Measurements from ENCODE around the gene RAB26.
"Not testable (repeated sequence)": the region's sequence is repeated elsewhere in the genome, so short reads cannot be mapped to it uniquely, and the experiment has no call there.

The RAB26 gene

DNA sequence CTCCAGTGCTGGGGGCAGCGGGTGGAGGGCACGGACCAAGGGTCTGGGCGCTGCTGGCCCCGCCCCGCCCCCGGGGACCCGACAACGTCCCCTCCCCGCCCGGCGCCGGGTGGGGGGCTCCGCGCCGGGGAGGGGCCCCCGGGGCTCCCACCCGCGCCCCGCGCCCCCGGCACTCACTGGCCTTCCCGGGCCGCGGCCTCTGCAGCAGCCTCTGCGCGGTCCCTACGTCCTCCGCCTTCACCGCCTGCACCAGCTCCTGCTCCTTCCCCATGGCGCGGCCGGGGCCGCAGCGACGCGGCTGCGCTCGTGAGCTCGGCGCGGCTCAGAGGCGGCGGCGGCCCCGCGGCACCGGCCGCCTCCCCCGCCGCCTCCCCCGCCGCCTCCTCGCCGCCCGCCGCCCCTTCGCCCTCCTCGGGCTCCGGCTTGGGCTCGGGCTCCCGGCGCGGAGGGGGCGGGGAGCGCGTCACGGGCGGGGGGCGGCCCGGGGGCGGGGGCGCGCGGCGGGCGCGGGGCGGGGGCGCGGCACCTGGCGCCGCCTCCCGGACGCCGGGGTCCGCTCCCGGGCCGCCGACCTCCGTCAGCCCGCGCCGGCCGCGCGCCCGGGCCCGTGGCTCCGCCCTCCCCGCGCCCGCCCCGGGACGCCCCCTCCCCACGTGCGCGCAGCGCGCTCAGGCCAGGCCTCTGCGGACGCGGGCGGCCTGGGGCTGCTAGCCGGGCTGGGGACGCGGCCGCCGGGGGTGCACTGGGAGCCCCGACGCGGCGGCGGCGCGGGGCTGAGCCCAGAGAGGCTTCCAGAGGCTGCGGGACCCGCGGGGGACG is 47.9 kb downstream of the RAB26 start, which contains the start of gene CASKIN1:
TSS of gene CASKIN1 (minus strand) at position 444 of the 819 bp plus-strand sequence. CDS start at position 271, 173 bp downstream.
- no peak for DNase-seq (ENCODE audit: low read depth, low spot score)

DNA sequence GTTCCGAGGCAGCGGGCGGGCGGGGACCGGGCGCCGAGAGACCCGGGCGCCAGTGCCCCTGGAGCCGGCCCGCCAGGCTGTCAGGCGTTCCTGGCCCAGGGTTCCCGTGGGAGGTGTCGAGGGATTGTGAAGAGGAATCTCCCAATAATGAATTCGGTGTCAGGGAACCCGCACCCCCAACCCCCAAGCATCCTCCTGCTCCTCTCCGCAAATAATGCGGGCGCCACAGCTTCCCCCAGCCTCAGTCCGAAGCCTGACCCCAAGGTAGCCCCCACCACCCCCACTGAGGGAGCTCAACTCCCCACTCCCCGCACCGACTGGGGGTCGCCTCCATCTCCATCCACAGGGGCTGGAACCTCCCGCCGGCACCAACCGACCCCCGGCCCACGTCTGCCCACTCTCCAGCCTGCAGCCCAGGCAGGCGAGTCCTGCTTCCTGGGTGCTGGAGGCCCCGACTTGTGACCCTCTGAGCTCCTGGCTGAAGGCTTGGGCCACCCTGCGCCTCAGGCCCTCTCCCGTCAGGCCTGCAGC is 48.6 kb downstream of the RAB26 start:
- DNase-seq (ENCODE audit: low read depth, low spot score): no peak

DNA sequence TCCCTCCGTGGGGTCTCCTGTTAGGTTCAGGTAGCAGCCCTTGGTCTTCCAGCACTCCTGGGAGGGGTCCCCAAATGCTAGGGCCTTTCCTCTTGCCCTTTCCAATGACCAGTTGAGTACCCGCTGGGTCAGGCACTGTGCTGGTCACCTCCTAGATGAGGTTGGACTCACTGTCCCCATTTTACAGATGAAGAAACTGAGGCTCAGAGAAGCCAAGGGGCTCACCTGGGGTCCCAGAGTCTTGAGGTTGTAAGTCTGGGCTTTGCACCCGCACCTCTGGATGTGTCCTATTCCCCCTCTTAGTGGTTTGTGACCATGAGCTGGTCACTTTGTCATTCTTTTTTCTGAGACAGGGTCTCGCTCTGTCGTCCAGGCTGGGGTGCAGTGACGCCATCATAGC is 49.3 kb downstream of the RAB26 start:
- DNase-seq (ENCODE audit: low read depth, low spot score): no peak

DNA sequence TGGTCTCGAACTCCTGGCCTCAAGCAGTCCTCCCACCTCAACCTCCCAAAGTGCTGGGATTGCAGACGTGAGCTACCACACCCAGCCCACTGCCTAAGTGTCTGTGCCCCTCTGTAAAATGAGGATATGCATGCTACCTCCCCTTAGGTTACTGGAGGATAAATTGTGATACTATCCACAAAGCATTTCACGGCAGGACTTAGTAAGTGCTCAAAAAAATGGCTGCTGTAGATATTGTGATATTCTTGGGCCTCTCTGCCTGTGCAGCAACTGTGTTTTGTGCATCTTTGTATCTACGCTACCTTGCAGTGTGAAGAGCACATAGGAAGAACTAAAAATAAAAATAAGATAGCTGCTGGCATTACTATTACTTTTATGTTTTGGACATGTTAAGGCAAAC is 49.9 kb downstream of the RAB26 start:
- no peak for DNase-seq (ENCODE audit: low read depth, low spot score)

DNA sequence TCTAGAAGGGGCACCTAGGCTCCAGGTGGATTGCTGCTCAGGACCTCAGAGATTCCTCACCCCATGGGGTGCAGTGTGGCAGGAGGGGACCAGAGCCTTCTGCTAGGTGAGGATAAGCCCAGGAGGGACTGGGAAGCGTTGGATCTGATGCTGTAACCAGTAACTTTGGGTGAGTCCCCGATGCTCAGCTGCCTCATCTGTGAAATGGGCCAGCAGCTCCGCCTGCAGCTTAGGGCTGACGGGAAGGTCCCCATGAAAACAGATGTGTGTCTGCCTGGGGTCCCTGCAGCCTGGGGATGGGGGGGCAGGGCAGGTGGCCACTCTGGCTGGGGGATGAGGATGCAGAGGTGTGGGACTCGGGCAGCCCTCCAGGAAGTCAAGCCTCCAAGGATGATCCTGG is 50.7 kb downstream of the RAB26 start:
- DNase-seq (ENCODE audit: low read depth, low spot score): no peak

DNA sequence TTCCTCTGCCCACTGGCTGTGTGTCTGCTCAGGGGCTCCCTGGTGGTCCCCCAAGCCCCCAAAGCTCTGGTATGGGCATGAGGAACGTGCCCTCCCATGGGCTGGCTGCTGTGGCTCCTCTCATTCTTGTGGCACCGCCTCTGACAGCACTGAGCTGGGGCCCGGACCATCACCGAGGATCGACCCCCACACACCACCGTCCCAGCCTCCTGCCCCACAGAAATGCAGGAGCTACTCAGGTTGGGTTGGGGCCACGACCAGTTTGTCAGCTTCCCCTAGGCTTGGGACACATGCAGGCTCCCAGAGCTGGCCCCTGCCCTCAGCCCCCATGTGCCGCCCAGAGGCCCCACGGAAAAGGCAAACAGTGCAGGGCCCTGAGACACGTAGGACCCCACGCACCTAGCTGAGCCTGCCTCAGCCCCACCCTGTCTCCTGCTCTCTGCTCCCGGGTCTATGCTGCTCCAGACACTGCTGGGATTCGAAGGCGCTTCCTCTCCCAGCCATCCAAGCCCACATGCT is 51.3 kb downstream of the RAB26 start:
- DNase-seq (ENCODE audit: low read depth, low spot score): no peak

DNA sequence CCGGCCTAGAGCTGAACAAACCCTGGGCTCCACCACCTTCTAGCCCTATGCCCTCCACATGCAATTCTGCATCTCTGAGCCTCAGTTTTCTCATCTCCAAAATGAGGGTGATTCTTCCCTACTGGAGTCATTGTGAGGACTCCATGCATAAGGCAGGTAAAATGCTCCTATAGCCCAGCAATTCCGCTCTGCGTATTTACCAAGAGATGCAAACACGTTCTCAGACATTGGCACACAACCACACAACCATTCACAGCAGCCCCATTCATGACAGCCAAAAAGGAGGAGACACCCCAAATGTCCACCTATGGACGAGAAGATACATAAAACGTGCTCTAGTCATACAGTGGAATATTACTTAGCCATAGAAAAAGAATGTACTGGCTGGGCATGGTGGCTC is 51.9 kb downstream of the RAB26 start:
- no peak for DNase-seq (ENCODE audit: low read depth, low spot score)

DNA sequence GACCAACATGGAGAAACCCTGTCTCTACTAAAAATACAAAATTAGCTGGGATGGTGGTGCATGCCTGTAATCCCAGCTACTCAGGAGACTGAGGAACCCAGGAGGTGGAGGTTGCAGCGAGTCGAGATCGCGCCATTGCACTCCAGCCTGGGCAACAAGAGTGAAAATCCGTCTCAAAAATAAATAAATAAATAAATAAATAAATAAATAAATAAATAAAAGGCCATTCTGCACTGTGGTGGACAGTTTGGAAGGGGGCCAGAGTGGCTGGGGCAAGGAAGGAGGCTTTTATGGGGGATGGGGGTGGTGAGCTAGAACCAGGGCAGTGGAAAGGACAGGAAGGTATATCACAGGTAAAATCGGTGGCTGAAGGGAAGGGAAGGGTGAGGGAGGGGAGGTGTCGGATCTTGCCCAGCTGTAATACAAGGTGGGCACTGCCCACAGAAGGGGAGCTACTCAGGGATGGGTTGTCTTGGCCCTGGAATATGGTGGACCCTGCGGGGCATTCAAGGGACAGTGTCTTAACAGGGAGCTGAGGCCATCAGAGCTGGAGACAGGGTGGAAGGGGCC is 54.8 kb downstream of the RAB26 start:
- not testable (repeated sequence) for DNase-seq (ENCODE audit: low read depth, low spot score)

All from brain pericyte (primary cell).